Gastrocnemius medialis (tissue), 4 donors: ENCODE measurements around the gene RNASET2.

Experiments used
- CTCF ChIP-seq, 5 experiments: fragments of 450-650 bp in 3 of 5; fragments of 200-600 bp in 2 of 5; sonication (generic) in 2 of 5; IDR thresholded peaks in 4 of 5; conservative IDR thresholded peaks in 1 of 5; 1 replicate in 4 of 5; 2 replicates in 1 of 5; pipeline ENCODE4 v1.5.1; 2016 to 2019; ENCODE audit warnings: antibody characterized with exemption in 5 of 5, mild to moderate bottlenecking in 3 of 5, moderate library complexity in 3 of 5
- POLR2A ChIP-seq, 2 donors: fragments of 450-650 bp; IDR thresholded peaks; one replicate each; pipeline ENCODE4 v1.6.1; 2017; ENCODE audit warnings: antibody characterized with exemption in 2 of 2, mild to moderate bottlenecking in 2 of 2, moderate library complexity in 2 of 2

- TF ChIP-seq CTCF (IDR thresholded peaks at IDR 0.05 in 4 of 5, conservative IDR thresholded peaks at IDR 0.05 in 1 of 5) = no peak
- no peak for TF ChIP-seq POLR2A (IDR thresholded peaks at IDR 0.05)
These were observed 13.8 kb downstream of the RNASET2 start for GRCh38 chr6:166942393-166943168.
